NCI-H748 treated with DMSO at 0.1 percent for 48 hours (cell line): Measurements from ENCODE around the gene IRAK3.
A peak's percentile ranks its signal among the peaks of the same experiment; 100 is the strongest.
"Not testable (repeated sequence)": the region's sequence is repeated elsewhere in the genome, so short reads cannot be mapped to it uniquely, and the experiment has no call there.

Source experiments
- DNase-seq: peaks from one replicate; lab custom pipeline; 2025; lab: John Stamatoyannopoulos, UW

The IRAK3 gene

DNA sequence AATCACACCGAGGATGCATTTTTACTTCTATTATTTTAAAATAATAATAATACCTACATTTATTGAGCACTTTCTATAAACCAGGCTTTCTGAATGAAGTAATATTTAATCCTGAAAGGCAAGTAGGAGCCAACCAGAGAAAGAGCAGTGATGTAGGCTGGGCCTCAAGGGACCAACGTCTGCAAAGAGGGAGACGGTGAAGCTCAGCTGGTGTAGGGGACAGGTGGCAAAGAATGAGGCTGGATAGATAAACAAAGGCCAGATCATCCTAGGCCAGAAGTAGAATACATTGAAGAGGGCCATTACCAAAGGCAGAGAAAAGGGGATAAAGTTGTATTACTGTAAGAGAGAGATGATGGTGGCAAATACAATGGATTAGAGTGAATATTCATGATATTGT lies 18.4 kb upstream of the IRAK3 start:
- DNase-seq = no peak

DNA sequence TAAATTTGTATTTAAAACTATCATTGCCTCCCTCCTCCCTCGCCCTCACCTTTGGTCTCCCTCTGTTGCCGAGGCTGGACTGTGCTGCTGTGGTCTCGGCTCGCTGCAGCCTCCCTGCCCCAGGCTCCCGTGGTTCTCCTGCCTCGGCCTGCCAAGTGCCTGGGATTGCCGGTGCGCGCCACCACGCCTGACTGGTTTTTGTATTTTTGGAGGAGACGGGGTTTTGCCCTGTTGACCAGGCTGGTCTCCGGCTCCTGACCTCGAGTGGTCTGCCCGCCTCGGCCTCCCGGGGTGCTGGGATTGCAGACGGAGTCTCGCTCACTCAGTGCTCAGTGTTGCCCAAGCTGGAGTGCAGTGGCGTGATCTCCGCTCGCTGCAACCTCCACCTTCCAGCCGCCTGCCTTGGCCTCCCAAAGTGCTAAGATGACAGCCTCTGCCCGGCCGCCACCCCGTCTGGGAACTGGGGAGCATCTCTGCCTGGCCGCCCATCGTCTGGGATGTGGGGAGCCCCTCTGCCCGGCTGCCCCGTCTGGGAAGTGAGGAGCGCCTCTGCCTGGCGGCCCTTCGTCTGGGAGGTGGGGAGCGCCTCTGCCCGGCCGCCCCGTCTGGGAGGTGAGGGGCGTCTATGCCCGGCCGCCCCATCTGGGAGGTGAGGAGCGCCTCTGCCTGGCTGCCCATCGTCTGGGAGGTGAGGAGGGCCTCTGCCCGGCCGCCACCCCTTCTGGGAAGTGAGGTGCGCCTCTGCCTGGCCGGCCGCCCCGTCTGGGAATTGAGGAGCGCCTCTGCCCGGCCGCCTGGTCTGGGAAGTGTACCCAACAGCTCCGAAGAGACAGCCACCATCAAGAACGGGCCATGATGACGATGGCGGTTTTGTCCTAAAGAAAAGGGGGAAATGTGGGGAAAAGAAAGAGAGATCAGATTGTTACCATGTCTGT lies 14.4 kb upstream of the IRAK3 start:
- not testable (repeated sequence) for DNase-seq

DNA sequence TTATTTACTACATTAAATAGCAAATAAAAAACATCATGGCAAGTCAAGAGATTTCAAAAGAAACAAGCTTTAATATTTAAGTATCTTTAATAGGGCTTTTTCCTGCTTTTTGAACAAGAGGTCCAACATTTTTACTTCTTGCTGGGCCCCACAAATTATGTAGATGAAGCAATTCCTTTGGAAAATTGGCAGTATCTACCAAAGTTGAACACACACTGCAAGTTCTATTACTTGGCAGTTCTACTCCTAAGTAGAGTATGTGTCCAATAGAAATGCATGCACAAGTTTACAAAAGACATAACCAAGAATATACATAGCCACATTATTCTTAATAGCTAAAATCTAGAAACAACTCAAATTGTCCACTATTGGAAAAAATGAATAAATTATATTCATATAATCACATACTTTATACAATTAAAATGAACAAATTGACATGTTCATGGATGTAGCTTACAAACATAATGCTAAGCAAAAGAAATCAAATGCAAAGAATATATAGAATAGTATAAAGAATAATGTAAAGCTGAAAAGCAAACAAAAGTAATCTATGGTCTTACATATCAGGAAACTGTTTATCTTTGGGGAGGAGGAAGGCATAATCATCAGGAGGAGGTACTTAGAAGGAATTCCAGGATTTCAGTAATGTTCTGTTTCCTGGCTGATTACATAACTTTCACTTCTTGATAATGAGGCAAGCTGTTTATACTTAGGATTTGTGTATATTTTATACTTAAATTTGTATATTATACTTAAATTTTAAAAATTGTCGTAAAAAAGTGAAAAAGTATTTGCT lies 12.7 kb upstream of the IRAK3 start:
- DNase-seq = no peak

DNA sequence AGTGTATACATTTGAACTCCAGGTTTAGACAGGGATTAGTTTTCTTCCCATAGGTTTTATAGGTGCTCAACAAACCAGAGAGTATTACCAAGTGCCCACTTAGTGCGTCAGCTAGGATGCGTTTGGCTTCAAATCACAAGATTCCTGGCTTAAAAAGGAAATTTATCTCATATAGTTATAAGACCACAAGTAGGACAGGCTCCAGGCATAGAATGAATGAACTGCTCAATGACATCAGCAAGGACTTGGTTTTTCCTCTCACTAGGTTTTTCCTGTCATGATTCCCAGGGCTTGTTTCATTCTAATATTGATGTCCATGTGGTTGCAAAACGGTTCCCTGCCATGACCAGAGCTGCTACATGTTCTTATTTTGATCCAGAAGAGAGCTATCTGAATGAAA lies 6.1 kb upstream of the IRAK3 start:
- no peak for DNase-seq

DNA sequence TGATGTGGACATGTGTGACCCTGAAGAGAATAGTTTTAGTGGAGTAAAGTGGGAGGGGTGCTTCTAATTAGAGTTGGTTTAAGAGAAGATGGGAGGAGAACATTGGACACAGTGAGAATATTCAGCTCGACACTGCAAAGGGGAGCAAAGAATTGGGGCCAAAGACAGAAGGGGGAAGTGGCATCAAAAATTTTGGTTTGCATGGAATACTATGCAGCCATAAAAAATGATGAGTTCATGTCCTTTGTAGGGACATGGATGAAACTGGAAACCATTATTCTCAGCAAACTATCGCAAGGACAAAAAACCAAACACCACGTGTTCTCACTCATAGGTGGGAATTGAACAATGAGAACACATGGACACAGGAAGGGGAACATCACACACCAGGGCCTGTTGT lies 4.2 kb upstream of the IRAK3 start:
- not testable (repeated sequence) for DNase-seq

DNA sequence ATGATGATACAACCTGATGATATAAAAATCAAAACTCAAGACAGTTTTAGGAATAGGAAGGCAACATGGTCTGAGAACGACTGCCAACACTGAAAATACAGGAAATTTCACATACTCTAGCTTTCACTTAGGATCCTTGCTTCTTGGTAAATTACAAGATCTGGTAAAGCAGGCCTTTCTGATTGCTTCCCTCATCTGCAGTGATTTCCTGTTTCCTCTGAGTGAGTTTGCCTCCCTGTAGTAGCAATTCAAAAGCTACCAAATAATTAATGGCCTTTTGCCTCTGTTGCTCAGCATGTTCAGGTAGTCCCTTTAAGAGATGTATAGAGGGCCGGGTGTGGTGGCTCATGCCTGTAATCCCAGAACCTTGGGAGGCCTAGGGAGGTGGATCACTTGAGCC lies 2.0 kb upstream of the IRAK3 start:
- no peak for DNase-seq

DNA sequence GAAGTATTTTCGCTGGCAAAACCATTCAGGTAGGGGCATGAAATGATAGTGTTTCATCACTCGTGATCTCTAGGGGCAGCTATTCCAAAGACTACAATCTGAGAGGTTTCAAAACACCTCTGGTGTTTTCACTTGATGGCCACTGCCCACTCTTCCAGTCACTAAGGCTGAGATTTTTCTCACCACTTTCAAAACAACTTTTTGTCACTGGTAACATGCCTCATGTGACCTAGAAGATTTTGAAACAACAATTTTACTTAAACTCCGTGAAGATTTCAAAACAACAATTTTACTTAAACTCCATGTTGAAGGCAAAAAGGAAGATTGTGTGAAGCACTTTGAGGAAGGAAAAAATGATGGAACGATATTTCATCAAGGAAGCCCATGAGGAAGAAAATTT lies 1.2 kb upstream of the IRAK3 start:
- DNase-seq = no peak

DNA sequence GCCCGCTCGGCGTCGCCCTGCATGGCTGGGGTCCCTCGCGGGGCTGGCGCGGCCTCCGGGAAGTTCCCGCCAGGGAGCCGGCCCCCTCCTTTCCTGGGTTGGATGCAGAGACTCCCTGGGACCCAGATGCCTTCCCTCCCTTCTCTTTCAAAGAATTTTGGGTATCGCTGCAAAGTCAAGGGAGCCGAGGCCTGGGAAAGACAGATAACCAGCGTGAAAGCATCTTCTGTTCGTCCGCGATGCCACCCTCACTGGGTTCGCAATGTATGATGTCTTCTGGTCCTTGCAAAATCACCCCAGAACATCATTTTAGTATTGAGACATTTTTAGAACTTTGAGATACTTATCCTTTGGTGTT lies 451 bp downstream of the IRAK3 start:
- DNase-seq = no peak

DNA sequence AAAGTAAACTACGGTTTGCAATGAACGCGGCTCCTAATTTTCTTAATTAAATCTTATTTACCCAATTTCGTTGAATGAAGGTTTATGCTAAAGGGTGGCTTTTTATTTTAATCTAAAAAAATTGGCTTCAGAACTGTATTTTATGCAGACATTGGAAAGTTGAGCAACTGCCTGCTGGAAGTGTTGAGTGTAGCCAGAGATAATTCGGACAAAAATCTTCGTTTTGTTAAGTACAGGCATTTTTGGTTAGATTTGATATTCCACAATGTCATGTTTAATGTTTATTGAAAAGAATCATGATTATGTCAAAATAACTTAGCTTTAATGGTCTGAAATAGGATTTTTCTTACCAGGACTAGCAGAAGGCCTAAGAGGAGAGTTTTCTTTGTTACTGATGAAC lies 875 bp downstream of the IRAK3 start:
- DNase-seq = no peak

DNA sequence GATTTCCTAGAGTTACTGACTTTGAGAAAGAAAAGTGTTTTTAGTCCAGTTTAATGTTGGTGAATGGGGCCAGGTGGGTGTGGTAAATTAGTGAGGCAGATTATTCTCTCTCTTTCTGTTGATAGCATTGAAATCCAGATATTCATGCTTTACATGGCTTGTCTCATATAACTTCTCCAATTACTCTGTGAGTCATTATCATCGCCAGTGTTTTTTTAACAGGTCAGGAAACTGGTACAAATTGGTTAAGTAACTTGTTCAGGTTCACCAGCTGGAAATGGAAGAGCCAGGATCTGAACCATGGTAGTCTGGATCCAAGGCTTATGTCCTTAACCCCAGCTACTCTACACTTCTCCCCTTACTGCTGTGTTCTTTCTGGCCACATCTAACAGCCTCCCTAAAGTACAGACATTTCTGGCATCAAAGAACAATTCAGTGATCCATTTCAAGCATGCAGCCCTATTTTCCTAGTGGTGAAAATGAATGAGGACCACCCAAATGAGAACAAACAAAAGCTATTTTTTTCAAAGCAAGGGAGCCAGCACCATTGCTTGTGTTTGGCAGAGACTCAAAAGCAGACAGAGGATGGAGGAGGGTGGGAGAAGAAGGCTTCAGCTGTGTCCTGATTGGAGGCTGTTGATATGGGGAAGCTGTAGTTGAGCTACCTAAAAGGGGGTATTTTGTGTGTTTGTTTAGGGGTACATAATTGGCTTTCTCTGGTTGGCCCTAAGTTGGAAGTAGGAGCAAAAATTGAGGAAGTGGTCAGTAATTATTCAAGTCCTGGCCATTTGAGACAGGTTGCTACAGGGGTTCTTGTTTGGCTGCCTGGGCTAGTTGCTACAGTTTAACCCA lies 1.7 kb downstream of the IRAK3 start:
- DNase-seq = no peak

DNA sequence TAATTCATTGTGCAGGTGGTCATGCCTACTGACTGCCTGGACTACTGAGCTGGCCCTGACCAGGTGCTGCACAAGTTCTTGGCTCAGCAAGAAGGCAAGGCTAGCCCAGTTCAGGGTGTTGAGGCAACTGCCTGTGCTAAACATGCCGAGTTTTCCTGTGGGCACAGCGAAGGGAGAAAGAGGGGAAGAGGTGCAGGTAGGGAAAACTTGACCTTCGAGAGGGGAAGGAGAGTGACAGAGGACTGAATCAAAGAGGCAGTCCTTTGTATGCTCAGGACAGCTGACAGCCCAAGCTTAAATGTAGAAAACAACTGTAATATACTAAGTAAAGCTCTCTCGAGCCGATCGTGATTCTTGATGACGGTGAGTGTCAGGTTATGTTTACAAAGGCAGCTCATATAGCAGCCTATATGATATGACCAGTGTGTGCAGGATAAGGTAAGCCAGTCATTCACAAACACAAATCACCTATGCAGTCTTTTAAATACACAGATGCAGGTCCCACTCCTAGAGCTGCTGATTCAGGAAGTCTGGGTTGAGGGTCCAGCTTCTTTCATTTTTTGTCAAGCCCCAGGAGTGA lies 2.6 kb downstream of the IRAK3 start:
- DNase-seq = peak; percentile 21

DNA sequence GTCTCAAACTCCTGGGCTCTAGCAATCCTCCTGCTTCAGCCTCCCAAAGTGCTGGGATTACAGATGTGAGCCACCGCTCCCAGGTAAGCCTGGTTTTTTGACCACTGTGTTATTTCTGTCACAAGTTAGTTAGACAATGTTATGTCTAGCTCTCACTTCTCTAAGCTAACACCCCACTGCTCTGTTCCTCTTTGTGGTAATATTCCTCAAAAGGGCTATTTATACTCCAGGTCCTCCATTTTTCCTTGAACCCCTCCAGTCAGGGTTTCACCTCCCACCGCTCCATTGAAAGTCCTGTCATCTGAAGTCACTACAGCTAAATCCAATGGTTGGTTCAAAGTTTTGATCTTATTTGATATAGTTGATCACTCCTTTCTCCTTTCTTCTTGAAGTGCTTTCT lies 5.1 kb downstream of the IRAK3 start:
- DNase-seq = no peak

DNA sequence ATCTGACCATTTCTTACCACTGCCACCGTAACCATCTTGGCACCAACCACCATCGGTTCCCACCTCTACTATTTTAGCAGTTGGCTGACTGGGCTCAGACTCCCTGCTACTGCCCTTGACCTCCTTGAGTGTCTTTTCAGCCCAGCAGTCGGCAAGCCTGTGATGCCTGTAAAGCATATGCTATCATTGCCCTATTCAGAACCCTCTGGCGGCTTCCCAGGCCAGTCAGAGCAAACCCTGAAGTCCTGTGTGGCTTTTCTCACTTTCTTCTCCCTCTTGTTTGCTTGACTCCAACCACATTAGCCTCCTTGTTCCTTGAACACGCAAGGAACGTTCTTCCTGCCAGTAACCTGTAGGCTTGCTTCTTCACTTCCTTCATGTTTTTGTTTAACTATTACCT lies 6.2 kb downstream of the IRAK3 start:
- DNase-seq = no peak

DNA sequence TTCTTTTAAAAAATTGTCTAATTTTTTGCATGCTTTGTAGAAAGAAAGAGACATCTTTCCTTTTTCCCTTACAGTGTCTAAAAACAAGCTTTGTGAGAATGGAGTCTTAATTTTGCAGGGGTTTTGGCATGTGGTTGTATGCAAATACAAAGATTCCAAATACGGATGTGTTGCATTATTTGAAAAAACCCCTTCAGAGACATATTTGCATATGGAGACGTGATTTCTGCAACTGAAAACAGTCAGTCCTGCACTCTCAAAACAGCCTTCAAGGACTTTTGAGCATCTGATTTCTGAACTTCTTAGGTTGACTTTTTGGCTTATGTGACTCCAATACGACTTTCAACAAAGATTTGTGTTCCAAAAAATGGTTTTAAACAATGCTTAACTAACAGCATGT lies 7.8 kb downstream of the IRAK3 start:
- DNase-seq = no peak

DNA sequence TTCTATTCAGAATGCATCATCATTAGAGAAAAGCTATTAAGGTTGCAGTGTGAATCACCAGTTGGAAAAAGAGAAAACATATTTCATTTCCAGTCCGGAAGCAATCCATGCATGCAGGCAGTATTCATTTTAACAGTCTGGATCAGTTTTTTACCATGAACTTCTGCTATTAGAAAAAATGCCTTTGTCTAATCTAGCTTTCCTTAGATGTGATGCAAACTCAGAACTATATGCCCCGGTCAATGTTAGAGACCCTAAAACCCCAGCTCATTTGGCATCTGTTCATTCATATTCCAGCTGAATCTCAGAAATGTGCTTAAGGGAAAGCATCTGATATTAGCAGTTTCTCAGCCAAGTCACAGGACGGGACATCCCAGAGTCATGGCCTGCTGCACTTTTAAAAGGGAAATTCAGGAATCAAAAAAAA lies 8.5 kb downstream of the IRAK3 start:
- no peak for DNase-seq

DNA sequence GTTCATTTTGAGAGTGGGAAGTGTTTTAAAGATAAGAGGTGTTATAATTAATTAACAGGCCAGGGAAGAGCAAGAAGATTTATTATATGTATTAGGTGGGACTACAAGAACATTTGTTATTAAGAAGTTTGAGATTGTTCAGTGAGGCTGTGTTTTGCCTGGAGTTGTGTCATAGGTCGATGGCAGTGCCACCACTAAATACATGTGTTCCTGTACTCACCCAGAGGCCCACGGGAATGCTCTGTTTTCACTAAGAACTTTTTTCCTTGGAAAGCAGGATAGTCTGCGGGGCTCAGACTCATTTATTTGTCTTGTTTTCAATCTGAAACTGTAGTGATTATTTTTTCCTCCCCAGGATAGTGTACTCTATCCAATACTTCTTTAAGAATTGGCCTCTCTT lies 10.1 kb downstream of the IRAK3 start:
- no peak for DNase-seq

DNA sequence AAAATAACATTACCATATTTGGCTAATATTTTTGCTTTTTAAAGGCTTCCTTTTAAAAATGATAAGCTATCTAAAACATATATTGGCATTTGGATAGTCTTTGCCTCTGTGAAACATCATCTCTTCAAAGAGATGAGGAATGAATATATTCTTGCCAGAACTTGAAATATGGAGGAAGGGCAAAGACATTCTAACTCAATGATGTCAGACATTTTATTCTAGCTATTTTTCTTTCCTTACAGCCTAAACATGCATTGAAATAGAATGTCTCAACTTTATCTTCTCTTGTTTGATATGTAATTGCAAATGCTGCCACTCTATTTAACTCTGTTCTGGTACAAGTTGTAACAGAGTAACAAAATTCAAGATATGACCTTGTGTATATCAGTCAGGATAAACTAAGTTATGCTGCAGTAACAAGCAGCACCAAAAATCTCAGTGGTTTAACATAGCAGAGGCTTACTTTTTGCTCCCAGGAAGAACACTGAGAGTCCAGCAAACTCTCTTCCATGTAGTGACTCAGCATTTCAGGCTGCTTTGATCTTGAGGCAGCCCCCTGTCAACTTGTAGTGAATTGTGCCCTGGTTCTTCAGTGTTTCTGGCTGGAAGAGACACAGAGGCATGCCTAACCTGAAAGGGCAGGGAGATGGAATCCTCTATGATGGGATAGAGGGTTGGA lies 11.0 kb downstream of the IRAK3 start:
- no peak for DNase-seq

DNA sequence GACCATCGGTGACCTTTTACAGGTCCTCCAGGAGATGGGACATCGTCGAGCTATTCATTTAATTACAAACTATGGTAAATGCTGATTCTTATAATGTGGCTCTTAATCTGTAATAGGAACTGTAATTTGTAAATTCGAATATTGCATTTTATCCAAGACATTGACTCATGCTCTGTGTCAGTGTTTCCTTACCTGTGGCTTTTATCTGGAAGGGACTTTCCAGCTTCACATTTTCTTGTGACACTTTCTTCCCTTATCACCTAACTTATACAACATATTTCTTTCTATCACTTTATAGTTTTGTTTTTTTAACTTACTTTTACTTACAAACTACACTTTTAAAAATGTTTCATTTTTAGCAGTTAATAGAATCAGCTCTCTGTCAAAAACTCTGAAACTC lies 14.8 kb downstream of the IRAK3 start:
- DNase-seq = no peak

DNA sequence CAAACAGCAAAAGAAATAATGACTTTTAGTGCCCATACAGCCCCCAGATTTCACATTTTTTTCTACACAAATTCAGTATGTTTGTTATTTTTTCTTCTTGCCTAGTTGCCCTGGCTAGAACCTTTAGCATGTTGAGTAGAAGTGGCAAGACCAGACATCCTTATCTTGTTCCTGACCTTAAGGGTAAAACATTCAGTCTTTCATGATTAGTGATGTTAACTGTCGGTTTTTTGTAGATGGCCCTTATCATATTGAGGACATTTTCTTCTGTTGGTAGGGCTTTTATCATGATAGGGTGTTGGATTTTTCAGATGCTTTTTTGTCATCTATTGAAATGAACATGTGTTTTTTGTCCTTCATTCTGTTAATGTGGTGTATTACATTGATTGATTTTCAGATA lies 17.1 kb downstream of the IRAK3 start:
- no peak for DNase-seq

DNA sequence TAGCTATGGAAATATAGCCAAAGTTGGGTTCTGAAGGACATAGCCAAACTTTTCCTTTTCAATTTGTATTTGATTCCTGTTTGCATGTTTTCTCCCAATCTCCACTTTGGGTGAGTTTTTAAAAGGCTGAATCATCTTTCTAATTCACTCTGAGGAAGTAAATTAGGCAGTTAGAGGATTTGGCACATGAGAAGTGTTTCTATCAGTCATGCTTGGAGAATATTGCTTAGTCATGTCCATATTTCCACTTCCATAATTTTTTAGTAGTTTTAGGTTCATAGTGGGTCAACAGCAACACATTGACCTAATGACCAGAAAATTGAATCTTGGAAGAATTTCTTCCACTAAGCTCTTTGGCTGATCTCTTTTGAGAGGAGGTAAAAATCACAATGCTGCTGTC lies 21.8 kb downstream of the IRAK3 start:
- no peak for DNase-seq

DNA sequence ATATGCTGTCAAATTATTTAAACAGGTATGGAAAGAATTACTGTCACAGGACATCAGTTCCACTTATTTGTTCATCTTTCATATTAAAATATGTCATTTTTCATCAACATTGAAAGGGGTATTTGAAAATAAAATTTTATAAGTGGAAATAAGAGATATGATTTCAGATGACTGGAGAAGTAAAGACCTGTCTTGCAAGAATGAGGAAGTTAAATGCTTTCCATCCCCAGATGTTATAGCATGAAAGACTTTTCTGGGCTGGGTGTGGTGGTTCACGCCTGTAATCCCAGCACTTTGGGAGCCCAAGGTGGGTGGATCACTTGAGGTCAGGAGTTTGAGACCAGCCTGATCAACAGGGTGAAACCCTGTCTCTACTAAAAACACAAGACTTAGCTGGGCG lies 22.6 kb downstream of the IRAK3 start:
- DNase-seq = not testable (repeated sequence)
